Measurements from ENCODE around the gene KIAA0825.

Gene KIAA0825

DNA sequence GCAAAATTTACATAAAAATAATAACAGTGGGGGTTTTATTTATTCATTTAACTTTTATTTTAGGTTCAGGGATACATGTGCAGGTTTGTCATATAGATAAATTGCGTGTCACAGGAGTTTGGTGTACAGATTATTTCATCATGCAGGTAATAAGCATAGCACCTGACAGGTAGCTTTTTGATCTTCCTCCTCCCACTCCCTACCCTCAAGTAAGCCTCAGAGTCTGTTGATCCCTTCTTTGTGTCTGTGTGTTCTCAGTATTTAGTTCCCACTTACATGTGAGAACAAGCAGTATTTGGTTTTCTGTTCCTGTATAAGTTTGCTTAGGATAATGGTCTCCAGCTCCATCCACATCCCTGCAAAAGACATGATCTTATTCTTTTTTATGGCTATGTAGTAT lies 240.3 kb downstream of the KIAA0825 start:
- H3K9me3 ChIP-seq (ENCODE audit: control insufficient read depth, insufficient read depth, low read length), result no peaks in the 10 kb centered on the region

DNA sequence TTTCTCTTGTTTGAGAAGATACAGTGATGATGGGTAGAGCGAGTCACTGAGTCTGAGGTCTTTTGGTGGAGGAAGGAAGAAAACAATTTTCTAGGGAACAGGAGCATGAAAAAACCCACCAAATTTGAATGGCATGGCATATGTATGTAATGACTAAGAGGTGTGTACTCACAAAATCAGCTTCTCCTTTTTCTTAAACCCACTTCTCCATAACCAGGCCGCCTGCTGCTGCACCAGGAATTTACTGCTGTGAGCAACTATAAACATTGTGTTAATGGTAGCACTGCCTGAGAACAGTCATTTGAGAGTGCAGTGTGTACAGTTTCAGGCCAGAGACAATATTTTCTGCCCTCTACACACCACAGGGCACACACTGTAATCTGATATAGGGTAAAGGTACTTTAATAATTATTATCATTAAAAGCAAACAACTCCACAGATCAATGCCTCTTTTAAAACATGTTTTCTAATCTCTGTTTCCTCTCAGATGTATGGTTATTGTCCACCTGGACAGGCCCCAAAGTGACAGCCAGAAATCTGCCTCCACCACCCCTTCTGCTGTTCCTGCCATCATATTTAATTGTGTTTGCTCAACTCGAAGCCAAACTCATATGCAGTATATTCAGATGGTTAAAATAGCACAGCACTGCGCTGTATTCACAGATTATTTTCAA lies 241.6 kb downstream of the KIAA0825 start:
- Histone ChIP-seq H3K9me3 (ENCODE audit: control insufficient read depth, insufficient read depth, low read length) (no peaks in the 10 kb centered on the region), H3K4me1 (ENCODE audit: control insufficient read depth, insufficient read depth, low read length) (peaks cover 3% of the 10 kb centered on the region)

More for the DNA sequence above, 240.3 kb downstream of the KIAA0825 start:
- no peaks in the 10 kb centered on the region for H3K27me3 ChIP-seq (ENCODE audit: control insufficient read depth, insufficient read depth, low read length)
- no peaks in the 10 kb centered on the region for H3K36me3 ChIP-seq (ENCODE audit: control insufficient read depth, insufficient read depth, low read length)
- no peak overlapping the region for H3K9ac ChIP-seq (ENCODE audit: low read depth, low read length)
- H3K4me3 ChIP-seq (ENCODE audit: low read depth, low read length), result no peak overlapping the region
- peaks cover 3% of the 10 kb centered on the region for H3K4me1 ChIP-seq (ENCODE audit: control insufficient read depth, insufficient read depth, low read length)

DNA sequence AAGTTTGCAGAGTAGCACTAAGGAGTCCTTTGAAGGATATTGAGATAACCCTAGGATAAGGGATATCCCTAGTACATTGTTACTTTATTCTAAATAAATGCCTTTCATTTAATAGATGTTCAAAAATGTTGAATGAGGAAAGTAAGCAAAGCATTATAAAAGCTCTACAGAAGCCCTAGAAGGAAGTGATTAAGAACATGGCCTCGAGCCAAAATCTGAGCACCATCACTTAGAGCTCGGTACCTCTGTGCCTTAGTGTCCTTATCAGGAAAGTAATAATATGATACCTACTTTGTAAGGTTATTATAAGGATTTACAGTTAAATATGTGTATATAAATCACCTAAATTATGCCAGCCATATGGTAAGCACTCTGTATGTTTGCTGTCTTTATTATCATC lies 242.6 kb downstream of the KIAA0825 start:
- no peak overlapping the region for H3K4me3 ChIP-seq (ENCODE audit: low read depth, low read length)
- peaks cover 3% of the 10 kb centered on the region for H3K4me1 ChIP-seq (ENCODE audit: control insufficient read depth, insufficient read depth, low read length)
- H3K27me3 ChIP-seq (ENCODE audit: control insufficient read depth, insufficient read depth, low read length), result no peaks in the 10 kb centered on the region
- no peaks in the 10 kb centered on the region for H3K9me3 ChIP-seq (ENCODE audit: control insufficient read depth, insufficient read depth, low read length)
- no peak overlapping the region for H3K9ac ChIP-seq (ENCODE audit: low read depth, low read length)
- H3K36me3 ChIP-seq (ENCODE audit: control insufficient read depth, insufficient read depth, low read length), result no peaks in the 10 kb centered on the region

More for the DNA sequence above, 241.6 kb downstream of the KIAA0825 start:
- H3K4me3 ChIP-seq (ENCODE audit: low read depth, low read length), result no peak overlapping the region
- no peak overlapping the region for H3K9ac ChIP-seq (ENCODE audit: low read depth, low read length)
- H3K36me3 ChIP-seq (ENCODE audit: control insufficient read depth, insufficient read depth, low read length), result no peaks in the 10 kb centered on the region
- no peaks in the 10 kb centered on the region for H3K27me3 ChIP-seq (ENCODE audit: control insufficient read depth, insufficient read depth, low read length)

GRCh38 chr5:94374336-94374735 lies 244.1 kb downstream of the KIAA0825 start:
- Histone ChIP-seq H3K36me3 (ENCODE audit: control insufficient read depth, insufficient read depth, low read length) (no peaks in the 10 kb centered on the region), H3K9ac (ENCODE audit: low read depth, low read length) (no peak overlapping the region)

DNA sequence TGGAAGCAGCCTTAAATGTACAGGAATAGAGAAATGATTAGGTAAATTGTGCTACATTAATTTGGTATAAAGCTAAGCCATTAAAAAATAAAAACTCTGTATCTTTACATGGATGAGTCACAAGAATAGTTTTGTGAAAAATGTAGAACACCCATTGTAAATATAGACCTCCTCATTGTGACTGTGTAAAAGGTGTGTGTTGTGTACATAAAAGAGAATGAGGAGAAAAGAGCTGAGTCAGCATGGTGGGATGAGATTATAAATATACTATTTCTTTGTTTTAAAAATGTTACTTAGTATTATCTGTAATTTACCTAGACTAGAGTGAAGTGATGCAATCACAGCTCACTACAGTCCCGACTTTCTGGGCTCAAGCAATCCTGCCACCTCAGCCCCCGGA lies 250.5 kb downstream of the KIAA0825 start:
- Histone ChIP-seq H3K9ac (ENCODE audit: low read depth, low read length) (no peak overlapping the region), H3K4me3 (ENCODE audit: low read depth, low read length) (no peak overlapping the region), H3K27me3 (ENCODE audit: control insufficient read depth, insufficient read depth, low read length) (no peaks in the 10 kb centered on the region), H3K36me3 (ENCODE audit: control insufficient read depth, insufficient read depth, low read length) (no peaks in the 10 kb centered on the region), H3K9me3 (ENCODE audit: control insufficient read depth, insufficient read depth, low read length) (no peaks in the 10 kb centered on the region), H3K4me1 (ENCODE audit: control insufficient read depth, insufficient read depth, low read length) (peaks cover 3% of the 10 kb centered on the region)

More at GRCh38 chr5:94374336-94374735, 244.1 kb downstream of the KIAA0825 start:
- Histone ChIP-seq H3K9me3 (ENCODE audit: control insufficient read depth, insufficient read depth, low read length) (no peaks in the 10 kb centered on the region), H3K27me3 (ENCODE audit: control insufficient read depth, insufficient read depth, low read length) (no peaks in the 10 kb centered on the region), H3K4me3 (ENCODE audit: low read depth, low read length) (no peak overlapping the region), H3K4me1 (ENCODE audit: control insufficient read depth, insufficient read depth, low read length) (peaks cover 3% of the 10 kb centered on the region)

DNA sequence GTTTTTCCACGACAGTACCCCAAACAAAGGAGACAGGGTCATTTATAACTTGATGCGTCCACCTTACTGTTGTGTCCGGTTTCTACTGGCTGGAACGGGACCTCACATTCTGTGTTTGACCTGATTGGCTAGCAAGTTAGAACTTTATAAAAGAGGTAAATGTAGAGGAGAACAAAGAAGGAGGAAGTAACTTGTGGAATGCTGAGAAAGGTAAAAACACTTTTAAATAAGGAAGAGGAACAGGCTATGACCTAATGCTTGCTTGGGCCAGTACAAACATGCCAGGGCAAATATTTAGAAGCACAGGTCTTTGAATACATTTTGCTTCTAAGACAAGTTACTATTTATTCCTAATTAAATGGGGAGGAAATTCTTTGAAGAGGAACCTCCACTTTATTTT lies 251.6 kb downstream of the KIAA0825 start:
- Histone ChIP-seq H3K4me1 (ENCODE audit: control insufficient read depth, insufficient read depth, low read length) (peaks cover 3% of the 10 kb centered on the region), H3K4me3 (ENCODE audit: low read depth, low read length) (no peak overlapping the region), H3K9ac (ENCODE audit: low read depth, low read length) (no peak overlapping the region), H3K27me3 (ENCODE audit: control insufficient read depth, insufficient read depth, low read length) (no peaks in the 10 kb centered on the region), H3K36me3 (ENCODE audit: control insufficient read depth, insufficient read depth, low read length) (no peaks in the 10 kb centered on the region), H3K9me3 (ENCODE audit: control insufficient read depth, insufficient read depth, low read length) (no peaks in the 10 kb centered on the region)

- Histone ChIP-seq H3K36me3 (ENCODE audit: control insufficient read depth, insufficient read depth, low read length) (no peaks in the 10 kb centered on the region), H3K9ac (ENCODE audit: low read depth, low read length) (no peak overlapping the region), H3K27me3 (ENCODE audit: control insufficient read depth, insufficient read depth, low read length) (no peaks in the 10 kb centered on the region), H3K4me3 (ENCODE audit: low read depth, low read length) (no peak overlapping the region), H3K9me3 (ENCODE audit: control insufficient read depth, insufficient read depth, low read length) (no peaks in the 10 kb centered on the region), H3K4me1 (ENCODE audit: control insufficient read depth, insufficient read depth, low read length) (peaks cover 3% of the 10 kb centered on the region)
These were observed 255.5 kb downstream of the KIAA0825 start for GRCh38 chr5:94362857-94363256.

GRCh38 chr5:94361832-94362796 lies 256.3 kb downstream of the KIAA0825 start:
- Histone ChIP-seq H3K27me3 (ENCODE audit: control insufficient read depth, insufficient read depth, low read length) (no peaks in the 10 kb centered on the region), H3K4me1 (ENCODE audit: control insufficient read depth, insufficient read depth, low read length) (peaks cover 4% of the 10 kb centered on the region), H3K9me3 (ENCODE audit: control insufficient read depth, insufficient read depth, low read length) (no peaks in the 10 kb centered on the region), H3K36me3 (ENCODE audit: control insufficient read depth, insufficient read depth, low read length) (no peaks in the 10 kb centered on the region), H3K9ac (ENCODE audit: low read depth, low read length) (peak overlapping the region; percentile 83), H3K4me3 (ENCODE audit: low read depth, low read length) (peak overlapping the region; percentile 81)

DNA sequence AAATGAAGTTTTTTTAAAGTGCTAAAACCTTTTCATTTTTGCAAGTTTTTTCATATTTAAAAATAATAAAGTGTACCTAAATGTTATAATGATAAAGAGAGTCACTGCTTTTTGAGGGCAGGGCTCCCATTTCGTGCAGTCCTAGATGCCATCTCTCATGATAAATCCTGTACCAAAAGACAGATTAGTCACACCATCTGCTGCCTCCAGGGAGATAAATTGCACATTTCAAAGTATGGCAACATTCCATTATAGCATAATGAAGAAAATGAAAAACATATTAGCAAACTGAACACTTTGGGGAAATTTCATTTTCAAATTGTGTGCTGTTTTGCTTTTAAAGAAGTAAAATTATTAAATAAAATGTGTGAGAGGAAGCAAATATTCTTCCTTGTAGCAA lies 257.2 kb downstream of the KIAA0825 start:
- Histone ChIP-seq H3K9ac (ENCODE audit: low read depth, low read length) (peak overlapping the region; percentile 83), H3K4me1 (ENCODE audit: control insufficient read depth, insufficient read depth, low read length) (peaks cover 5% of the 10 kb centered on the region), H3K36me3 (ENCODE audit: control insufficient read depth, insufficient read depth, low read length) (no peaks in the 10 kb centered on the region), H3K4me3 (ENCODE audit: low read depth, low read length) (peak overlapping the region; percentile 81), H3K27me3 (ENCODE audit: control insufficient read depth, insufficient read depth, low read length) (no peaks in the 10 kb centered on the region), H3K9me3 (ENCODE audit: control insufficient read depth, insufficient read depth, low read length) (no peaks in the 10 kb centered on the region)

- no peaks in the 10 kb centered on the region for H3K9me3 ChIP-seq (ENCODE audit: control insufficient read depth, insufficient read depth, low read length)
- peak overlapping the region; percentile 83 for H3K9ac ChIP-seq (ENCODE audit: low read depth, low read length)
- no peaks in the 10 kb centered on the region for H3K27me3 ChIP-seq (ENCODE audit: control insufficient read depth, insufficient read depth, low read length)
- H3K4me3 ChIP-seq (ENCODE audit: low read depth, low read length), result peak overlapping the region; percentile 81
- H3K36me3 ChIP-seq (ENCODE audit: control insufficient read depth, insufficient read depth, low read length), result no peaks in the 10 kb centered on the region
- peaks cover 5% of the 10 kb centered on the region for H3K4me1 ChIP-seq (ENCODE audit: control insufficient read depth, insufficient read depth, low read length)
These were observed 257.8 kb downstream of the KIAA0825 start for GRCh38 chr5:94360382-94361130.

- peak overlapping the region; percentile 81 for H3K4me3 ChIP-seq (ENCODE audit: low read depth, low read length)
- no peaks in the 10 kb centered on the region for H3K36me3 ChIP-seq (ENCODE audit: control insufficient read depth, insufficient read depth, low read length)
- H3K27me3 ChIP-seq (ENCODE audit: control insufficient read depth, insufficient read depth, low read length), result no peaks in the 10 kb centered on the region
- no peaks in the 10 kb centered on the region for H3K9me3 ChIP-seq (ENCODE audit: control insufficient read depth, insufficient read depth, low read length)
- H3K9ac ChIP-seq (ENCODE audit: low read depth, low read length), result peak overlapping the region; percentile 83
- peaks cover 5% of the 10 kb centered on the region for H3K4me1 ChIP-seq (ENCODE audit: control insufficient read depth, insufficient read depth, low read length)
These were observed 258.5 kb downstream of the KIAA0825 start for GRCh38 chr5:94359880-94360279.

Measured in iPS-15b (cell line).